Right forelimb (tissue), 1 donor: ENCODE data around the gene ADAMTS12.
"Not testable (repeated sequence)": the region's sequence is repeated elsewhere in the genome, so short reads cannot be mapped to it uniquely, and the experiment has no call there.

Experiments used
- DNase-seq: peaks from one replicate; pipeline ENCODE4 v3.0.0-alpha.2; 2018

The ADAMTS12 gene, protein sequence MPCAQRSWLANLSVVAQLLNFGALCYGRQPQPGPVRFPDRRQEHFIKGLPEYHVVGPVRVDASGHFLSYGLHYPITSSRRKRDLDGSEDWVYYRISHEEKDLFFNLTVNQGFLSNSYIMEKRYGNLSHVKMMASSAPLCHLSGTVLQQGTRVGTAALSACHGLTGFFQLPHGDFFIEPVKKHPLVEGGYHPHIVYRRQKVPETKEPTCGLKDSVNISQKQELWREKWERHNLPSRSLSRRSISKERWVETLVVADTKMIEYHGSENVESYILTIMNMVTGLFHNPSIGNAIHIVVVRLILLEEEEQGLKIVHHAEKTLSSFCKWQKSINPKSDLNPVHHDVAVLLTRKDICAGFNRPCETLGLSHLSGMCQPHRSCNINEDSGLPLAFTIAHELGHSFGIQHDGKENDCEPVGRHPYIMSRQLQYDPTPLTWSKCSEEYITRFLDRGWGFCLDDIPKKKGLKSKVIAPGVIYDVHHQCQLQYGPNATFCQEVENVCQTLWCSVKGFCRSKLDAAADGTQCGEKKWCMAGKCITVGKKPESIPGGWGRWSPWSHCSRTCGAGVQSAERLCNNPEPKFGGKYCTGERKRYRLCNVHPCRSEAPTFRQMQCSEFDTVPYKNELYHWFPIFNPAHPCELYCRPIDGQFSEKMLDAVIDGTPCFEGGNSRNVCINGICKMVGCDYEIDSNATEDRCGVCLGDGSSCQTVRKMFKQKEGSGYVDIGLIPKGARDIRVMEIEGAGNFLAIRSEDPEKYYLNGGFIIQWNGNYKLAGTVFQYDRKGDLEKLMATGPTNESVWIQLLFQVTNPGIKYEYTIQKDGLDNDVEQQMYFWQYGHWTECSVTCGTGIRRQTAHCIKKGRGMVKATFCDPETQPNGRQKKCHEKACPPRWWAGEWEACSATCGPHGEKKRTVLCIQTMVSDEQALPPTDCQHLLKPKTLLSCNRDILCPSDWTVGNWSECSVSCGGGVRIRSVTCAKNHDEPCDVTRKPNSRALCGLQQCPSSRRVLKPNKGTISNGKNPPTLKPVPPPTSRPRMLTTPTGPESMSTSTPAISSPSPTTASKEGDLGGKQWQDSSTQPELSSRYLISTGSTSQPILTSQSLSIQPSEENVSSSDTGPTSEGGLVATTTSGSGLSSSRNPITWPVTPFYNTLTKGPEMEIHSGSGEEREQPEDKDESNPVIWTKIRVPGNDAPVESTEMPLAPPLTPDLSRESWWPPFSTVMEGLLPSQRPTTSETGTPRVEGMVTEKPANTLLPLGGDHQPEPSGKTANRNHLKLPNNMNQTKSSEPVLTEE (N-terminal part only)

DNA sequence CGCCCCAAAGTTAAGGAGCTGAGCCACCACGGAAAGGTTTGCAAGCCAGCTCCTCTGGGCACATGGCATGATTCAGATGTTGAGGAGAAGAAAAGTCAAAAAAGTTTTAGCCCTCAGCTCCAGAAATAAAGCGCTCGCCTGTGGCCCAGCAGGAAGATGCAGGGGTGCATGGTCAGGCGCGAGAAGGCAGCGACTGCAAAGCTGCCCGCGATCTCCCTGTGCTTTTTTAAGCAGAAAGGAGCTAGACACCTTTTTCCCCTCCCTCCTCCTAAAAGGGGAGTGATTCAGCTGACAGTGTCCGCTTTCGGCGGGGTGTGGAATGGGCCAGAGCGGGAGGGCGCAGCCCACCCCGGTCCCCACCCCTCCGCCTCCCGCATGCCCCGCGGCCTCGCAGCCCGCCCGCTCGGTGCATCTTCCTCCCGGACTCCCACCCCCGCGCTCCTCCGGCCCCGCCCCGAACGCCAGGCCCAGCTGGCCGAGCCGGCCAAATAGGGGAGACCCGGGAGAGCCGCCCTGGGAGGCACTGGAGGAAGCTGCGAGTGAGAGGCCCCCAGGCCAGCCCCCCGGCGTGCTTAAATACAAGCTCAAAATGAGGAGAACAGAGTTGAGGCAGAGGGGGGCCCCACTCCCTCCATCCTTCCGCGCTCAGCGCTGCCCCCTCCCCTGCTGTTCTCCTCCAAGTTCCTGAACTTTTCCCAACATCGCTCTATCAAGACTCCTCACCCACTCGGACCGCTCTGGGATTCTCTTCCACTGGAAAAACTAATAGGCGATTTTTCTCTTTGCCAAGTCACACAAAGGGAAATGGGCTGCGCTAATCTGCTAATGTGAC, at the start of gene ADAMTS12:
TSS of gene ADAMTS12 (minus strand) at position 203 of the 832 bp plus-strand sequence. CDS start at position 69, 134 bp downstream.
- DNase-seq, result peak; percentile 86

DNA sequence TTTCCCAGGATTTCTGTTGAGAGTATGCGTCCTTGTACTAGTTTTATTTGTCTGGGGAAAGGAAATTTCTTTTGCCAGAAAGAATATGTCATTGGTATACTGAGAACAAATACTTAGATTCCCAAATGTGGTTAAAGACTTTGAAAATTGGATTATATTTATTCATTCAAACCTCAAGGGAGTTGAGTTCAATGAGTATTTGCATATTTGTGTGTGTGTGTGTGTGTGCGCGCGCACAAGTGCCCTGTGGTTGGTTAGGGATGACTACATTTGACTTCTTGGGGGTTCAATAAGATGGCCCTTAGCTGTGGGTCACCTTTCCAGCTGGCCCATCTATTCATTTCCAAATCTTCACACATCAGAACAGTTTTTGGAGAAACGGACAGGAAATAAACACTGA, 49.3 kb upstream of the ADAMTS12 start:
- DNase-seq, result no peak

DNA sequence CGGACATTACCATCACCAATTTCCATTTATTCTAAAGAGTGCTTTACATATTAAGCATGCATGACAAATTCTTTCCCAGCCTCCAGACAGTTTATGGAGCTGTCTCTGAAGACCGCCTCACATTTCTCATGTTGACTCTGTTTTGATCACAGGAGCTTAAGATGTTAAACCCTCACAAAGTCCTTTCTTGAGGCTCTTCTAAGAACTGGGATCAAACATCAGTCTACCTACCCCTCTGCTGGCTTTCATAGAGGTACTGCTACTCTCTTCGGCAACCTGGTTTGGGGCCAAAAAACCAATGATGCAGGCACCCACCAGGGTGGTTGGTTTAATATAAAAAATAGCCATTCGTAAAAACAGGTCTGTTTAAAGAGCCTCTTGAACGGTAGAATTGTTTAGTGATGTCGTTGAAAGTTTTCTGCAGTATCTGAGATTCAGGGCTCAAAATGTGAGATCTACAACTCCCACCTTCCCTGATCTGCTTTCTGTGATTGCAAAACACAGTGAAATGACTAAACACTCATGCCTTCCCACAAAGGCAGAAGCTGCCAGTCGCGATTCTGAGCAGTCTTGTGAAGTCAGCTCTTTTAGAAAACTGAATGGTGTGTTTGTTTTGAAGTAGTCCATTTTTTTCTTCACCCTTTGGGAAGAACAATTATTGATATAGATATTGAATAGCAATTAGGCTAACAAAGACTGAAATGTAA, 47.9 kb upstream of the ADAMTS12 start:
- no peak for DNase-seq

DNA sequence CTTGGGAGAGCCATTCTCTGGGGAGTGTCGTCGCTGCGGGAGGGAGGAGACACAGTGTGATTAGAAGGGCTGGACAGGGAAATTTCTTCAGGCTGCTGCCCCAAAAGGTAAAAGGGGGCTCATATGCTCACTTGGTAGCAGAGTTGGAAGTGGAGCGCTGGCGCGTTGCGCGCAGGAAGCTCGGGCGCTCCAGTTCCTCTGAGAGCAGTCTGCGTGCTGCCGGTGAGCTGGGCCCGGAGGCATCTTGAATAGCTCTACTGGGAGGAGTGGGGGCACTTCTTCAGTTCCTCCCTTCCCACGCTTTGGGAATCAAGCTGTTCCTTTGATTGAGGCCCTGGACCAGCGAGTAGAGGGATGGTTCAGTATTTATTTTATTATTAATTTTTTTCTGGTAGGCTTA, 47.1 kb upstream of the ADAMTS12 start:
- no peak for DNase-seq

DNA sequence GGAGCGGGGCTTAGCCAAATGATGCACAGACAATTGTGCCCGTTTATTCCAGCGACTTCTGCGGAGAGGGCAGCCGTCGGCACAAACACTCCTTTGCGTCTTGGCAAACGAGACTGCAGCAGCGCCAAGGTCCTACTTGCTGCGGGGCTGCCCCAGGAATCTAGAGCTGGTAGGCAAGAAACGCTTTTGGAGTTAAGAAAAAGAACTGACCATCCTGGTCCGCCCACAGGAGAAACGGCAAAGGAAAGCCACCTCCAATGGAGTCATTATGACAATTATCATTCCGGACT, 46.7 kb upstream of the ADAMTS12 start:
- no peak for DNase-seq

DNA sequence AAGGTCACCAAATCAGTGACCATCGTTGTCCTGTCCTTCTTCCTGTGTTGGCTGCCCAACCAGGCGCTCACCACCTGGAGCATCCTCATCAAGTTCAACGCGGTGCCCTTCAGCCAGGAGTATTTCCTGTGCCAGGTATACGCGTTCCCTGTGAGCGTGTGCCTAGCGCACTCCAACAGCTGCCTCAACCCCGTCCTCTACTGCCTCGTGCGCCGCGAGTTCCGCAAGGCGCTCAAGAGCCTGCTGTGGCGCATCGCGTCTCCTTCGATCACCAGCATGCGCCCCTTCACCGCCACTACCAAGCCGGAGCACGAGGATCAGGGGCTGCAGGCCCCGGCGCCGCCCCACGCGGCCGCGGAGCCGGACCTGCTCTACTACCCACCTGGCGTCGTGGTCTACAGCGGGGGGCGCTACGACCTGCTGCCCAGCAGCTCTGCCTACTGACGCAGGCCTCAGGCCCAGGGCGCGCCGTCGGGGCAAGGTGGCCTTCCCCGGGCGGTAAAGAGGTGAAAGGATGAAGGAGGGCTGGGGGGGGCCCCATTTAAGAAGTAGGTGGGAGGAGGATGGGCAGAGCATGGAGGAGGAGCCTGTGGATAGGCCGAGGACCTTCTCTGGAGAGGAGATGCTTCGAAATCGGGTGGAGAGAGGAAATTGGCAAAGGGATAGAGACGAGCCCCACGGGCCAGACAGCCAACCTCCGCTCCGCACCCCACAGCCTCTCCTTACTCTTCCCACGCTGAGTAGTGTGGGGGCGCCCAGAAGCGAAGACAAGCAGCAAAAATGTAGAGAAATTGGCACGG, 46.1 kb upstream of the ADAMTS12 start:
- DNase-seq, result no peak

DNA sequence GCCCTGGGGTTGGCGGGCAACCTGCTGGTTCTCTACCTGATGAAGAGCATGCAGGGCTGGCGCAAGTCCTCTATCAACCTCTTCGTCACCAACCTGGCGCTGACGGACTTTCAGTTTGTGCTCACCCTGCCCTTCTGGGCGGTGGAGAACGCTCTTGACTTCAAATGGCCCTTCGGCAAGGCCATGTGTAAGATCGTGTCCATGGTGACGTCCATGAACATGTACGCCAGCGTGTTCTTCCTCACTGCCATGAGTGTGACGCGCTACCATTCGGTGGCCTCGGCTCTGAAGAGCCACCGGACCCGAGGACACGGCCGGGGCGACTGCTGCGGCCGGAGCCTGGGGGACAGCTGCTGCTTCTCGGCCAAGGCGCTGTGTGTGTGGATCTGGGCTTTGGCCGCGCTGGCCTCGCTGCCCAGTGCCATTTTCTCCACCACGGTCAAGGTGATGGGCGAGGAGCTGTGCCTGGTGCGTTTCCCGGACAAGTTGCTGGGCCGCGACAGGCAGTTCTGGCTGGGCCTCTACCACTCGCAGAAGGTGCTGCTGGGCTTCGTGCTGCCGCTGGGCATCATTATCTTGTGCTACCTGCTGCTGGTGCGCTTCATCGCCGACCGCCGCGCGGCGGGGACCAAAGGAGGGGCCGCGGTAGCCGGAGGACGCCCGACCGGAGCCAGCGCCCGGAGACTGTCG, 45.4 kb upstream of the ADAMTS12 start:
- DNase-seq, result no peak

DNA sequence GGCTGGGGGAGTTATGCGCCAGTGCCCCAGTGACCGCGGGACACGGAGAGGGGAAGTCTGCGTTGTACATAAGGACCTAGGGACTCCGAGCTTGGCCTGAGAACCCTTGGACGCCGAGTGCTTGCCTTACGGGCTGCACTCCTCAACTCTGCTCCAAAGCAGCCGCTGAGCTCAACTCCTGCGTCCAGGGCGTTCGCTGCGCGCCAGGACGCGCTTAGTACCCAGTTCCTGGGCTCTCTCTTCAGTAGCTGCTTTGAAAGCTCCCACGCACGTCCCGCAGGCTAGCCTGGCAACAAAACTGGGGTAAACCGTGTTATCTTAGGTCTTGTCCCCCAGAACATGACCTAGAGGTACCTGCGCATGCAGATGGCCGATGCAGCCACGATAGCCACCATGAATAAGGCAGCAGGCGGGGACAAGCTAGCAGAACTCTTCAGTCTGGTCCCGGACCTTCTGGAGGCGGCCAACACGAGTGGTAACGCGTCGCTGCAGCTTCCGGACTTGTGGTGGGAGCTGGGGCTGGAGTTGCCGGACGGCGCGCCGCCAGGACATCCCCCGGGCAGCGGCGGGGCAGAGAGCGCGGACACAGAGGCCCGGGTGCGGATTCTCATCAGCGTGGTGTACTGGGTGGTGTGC, 44.7 kb upstream of the ADAMTS12 start, which contains the start of gene RXFP3:
TSS of gene RXFP3 (plus strand) at position 6 of the 636 bp plus-strand sequence. CDS start at position 361, 355 bp downstream.
- no peak for DNase-seq

DNA sequence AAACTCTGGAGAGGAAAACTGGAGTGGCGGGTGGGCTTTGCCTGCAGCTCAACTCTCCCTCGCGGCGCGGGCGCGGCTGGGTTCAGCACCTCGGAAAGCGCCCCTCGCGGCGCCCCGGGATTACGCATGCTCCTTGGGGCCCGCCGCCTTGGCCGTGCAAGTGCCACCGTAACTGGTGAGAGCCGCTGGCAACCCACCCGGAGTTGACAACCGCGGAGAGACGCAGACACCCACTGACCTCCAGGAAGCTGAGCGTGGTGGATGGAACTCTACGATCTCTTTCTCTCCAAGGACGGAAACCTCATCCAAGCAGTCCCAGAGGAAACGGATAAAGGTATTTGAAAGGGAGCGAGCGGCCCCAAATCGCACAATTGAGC, 44.2 kb upstream of the ADAMTS12 start:
- peak; percentile 87 for DNase-seq

DNA sequence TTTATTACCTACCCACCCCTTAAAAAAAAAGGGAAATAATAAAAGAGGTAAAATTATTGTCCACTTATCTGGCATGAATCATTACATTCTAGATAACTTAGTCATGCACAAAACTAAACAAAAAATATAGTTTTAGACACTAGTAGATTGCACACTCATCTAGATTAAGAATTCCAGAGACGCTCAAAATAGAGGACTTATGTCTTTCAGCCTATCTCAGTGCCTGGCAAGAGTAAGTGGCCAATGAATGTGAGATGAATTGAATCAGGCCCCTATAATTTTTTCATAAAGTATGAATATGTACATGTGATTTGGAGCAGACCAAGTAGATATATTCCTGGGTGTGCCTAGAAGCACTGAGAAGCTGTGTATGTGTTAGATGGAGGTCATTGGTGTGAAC, 42.4 kb upstream of the ADAMTS12 start:
- DNase-seq, result no peak

DNA sequence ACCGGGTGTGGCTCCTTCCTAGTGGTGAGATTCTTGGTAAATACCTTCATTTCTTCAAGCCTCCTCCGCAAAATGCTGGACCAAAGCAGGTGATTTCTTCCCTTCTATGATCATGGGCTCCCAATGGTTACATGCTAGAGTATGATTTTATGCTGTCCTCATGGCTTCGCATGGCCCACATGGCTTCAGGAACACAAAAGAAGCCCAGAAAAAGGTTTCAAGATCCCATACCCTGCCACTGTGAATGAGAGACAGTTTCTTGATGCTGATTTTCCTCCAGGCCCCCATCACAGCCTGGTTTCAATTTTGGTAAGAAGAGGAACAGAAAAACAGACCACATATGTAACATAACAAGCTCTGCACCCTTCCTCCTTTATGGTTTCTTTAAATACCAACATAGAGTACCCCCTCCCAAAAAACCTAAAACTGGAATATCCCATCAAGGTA, 42.0 kb upstream of the ADAMTS12 start:
- no peak for DNase-seq

DNA sequence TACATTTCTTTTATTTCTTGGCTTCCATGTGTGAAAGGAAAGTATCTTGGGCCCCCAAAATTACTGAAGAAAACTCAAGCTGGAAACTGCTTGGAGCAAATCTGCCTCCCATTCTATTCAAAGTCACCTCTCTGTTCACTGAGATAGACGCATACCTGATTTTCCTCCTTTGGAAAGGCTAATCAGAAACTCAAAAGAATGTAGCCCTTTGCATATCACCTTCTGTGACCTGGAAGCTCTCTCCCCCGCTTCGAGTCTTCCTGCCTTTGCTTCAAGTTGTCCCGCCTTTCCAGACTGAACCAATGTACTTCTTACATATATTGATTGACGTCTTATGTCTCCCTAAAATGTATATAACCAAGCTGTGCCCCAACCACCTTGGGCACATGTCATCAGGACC, 39.3 kb upstream of the ADAMTS12 start:
- DNase-seq, result no peak

DNA sequence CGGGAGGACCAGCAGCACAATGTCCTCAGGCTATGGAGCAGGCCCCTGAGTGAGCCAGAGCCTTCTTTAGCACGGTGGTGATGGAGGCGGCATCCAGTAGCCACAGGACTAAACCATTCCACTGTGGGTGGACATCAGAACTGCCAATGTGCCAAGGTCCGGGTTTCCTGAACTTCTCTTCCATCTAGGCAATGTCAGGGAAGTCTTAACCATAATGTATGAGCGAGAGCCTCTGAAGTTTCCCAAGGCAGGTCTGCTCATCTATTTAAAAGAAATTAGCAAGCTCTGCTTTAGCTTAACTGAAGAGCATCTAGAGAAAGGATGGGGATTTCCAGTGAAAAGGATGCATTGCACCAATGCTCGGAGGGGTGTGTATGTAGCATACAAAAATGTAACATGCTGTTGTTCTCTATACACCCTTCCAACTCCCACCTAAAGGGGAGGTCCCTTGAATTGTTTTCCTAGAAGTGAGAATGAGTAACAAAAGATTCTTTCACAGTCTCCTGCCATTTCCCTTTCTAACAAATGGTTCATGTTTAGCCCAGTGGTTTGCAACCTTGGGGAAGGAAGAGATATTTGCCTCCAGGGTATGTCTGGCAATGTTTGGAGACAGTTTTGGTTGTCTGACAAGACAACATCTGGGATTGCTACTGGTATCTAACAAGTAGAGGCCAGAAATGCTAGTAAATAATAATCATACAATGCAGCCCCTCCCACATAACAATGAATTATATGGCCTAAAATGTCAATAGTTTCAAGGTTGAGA, 38.3 kb upstream of the ADAMTS12 start:
- DNase-seq, result no peak

DNA sequence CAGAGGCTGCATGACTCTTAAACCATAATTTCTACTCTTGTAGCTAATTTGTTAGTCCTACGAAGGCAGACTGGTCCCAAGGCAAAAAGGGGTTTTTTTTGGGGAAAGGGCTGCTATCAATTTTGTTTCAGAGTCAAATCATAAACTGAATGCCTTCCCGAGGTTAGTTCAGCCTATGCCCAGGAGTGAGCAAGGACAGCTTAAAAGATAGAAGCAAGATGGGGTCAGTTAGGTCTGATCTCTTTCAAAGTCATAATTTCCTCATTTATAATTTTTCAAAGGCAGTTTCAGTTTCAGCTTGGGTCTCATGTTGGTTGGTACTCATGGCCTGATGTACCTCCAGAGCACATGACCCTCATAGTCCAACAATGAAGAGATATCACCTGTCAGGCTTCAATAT, 36.5 kb upstream of the ADAMTS12 start:
- no peak for DNase-seq

DNA sequence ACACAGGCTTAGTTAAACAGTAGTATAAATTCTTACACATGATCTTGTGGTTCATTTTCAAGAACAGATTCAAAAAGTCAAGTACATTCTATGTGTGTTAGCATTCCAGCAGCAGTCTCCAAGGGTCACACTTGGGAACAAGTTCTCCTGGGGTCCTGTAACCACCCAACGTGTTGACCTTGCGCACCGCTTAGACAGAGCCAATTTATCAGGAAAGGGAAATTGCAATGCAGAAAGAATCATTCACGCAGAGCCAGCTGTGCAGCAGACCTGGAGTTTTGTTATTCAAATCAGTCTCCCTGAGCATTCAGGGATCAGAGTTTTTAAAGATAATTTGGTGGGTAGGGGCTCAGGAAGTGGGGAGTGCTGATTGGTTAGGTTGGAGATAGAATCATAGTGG, 35.9 kb upstream of the ADAMTS12 start:
- no peak for DNase-seq

DNA sequence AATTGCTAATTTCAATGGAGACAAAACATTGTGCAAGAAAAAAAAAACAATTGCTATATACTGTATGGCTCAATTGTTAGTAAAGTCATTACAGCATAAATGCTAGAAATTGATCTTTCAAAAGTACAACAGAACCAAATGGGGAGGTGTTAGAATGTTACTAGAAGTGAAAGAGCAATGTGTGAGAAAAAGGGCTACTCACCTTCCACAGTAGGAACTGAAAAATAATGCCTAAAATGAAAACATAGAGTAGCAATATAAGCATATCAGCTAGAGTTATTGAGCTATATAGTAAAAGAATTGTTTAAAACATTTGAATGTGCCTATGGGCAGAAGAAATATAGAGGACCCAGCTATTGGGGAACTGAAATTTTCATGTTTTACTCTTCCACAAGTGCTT, 33.5 kb upstream of the ADAMTS12 start:
- no peak for DNase-seq

DNA sequence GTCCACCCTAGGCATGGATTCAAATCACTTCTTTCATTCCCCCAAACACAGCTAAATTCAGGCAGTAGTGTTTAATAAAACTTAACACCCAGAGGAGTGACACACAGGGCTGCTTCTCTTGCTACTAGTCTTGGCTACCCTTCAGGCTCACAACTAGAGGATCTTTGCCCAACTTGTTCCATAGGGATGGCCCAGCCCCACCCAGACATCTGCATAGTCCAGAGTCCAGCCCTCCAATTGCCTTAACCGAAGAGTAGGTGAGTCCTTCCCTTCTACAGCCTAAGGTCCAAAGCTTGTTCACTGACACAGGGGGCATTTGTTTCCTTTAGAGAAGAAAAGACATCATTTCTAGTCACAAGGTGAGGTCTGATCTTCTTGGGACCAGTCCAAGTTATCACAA, 29.2 kb upstream of the ADAMTS12 start:
- no peak for DNase-seq

DNA sequence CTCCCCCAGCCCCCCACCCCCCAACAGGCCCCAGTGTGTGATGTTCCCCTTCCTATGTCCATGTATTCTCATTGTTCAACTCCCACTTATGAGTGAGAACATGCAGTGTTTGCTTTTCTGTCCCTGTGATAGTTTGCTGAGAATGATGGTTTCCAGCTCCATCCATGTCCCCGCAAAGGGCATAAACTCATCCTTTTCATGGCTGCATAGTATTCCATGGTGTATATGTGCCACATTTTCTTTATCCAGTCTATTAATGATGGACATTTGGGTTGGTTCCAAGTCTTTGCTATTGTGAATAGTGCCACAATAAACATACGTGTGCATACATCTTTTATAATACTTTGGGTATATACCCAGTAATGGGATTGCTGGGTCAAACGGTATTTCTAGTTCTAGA, 23.1 kb upstream of the ADAMTS12 start:
- not testable (repeated sequence) for DNase-seq

DNA sequence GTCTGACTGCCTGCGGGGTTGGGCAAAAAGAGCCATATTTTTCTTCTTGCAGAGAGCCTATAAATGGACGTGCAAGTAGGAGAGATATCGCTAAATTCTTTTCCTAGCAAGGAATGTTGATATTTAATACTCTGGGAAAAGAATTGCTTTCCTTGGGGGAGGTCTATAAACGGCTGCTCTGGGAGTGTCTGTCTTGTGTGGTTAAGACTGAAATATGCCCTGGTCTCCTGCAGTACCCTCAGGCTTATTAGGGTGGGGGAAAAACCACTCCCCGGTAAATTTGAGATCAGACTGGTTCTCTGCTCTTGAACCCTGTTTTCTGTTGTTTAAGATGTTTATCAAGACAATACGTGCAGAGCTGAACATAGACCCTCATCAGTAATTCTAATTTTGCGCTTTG, 14.5 kb upstream of the ADAMTS12 start:
- not testable (repeated sequence) for DNase-seq
